ENCODE measurements around the gene WDR86. TPM values are rescaled to one million over a fixed set of nuclear protein-coding genes. Genes with fewer than 3 reads are reported as not detected.

The WDR86 gene
- total RNA-seq, 1 experiment from 2014 or later, result 7.7 TPM

- intact Hi-C loops (cut with micrococcal nuclease; ENCODE audit: unreplicated experiment), result loop anchor here (5.0 kb wide), 1 partner anchor 311 kb away; no protein-coding TSS in a partner anchor
- Histone ChIP-seq H3K9me3 (ENCODE audit: insufficient read depth, low read depth) (no peaks in the 10 kb centered on the region), H3K36me3 (ENCODE audit: low read depth) (no peaks in the 10 kb centered on the region), H3F3A (ENCODE audit: insufficient read depth, low read depth) (no peaks in the 10 kb centered on the region), H3K79me2 (ENCODE audit: low read depth) (no peaks in the 10 kb centered on the region), H3K27ac (no peak overlapping the region), H3K4me1 (replicated peaks; ENCODE audit: insufficient read depth) (no peaks in the 10 kb centered on the region), H3K4me2 (no peak overlapping the region), H4K20me1 (ENCODE audit: insufficient read depth) (no peaks in the 10 kb centered on the region), H2AFZ (no peak overlapping the region), H3K27me3 (ENCODE audit: insufficient read depth, low read depth) (no peaks in the 10 kb centered on the region), H3K4me3 (no peak overlapping the region), H3K9me2 (ENCODE audit: insufficient read depth) (no peaks in the 10 kb centered on the region)
- no peak for DNase-seq
- CTCF ChIA-PET, result no interaction called here
- BruUV-seq (replicated peaks), result no TSS peak
- TF ChIP-seq EZH2 (IDR thresholded peaks at IDR 0.05; ENCODE audit: low read depth) (no peak), CTCF (conservative IDR thresholded peaks at IDR 0.05) (no peak)
- POLR2A ChIA-PET (ENCODE audit: unreplicated experiment), result no interaction called here
Observed at GRCh38 chr7:151446412-151446811, 36.6 kb upstream of the WDR86 start.

DNA sequence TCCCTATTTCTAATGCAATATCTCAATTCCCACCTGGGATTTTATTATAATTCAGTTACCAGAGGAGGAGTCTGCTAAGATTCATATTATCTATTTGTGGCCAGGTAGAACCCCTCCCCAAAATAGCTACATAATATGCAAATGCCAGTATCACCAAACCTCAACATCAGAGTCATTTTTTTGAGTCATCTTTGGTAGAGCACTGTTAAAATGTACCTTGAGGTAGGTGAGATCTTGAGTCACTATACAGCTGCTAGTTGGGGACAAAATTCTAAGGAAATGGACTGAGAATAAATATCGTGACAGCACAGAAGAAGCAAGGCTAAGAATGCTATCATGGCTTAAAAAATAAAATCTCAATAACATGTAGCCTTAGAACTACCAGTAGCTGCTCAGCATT is 34.8 kb upstream of the WDR86 start:
- Histone ChIP-seq H3K36me3 (ENCODE audit: low read depth) (no peaks in the 10 kb centered on the region), H3K9me2 (ENCODE audit: insufficient read depth) (no peaks in the 10 kb centered on the region), H4K20me1 (ENCODE audit: insufficient read depth) (no peaks in the 10 kb centered on the region), H2AFZ (no peak overlapping the region), H3K79me2 (ENCODE audit: low read depth) (no peaks in the 10 kb centered on the region), H3K9me3 (ENCODE audit: insufficient read depth, low read depth) (no peaks in the 10 kb centered on the region), H3K27me3 (ENCODE audit: insufficient read depth, low read depth) (0 out of 2 replicates have a peak, but pooled peaks cover 1% of the 10 kb centered on the region), H3K4me3 (no peak overlapping the region), H3F3A (ENCODE audit: insufficient read depth, low read depth) (no peaks in the 10 kb centered on the region), H3K4me1 (replicated peaks; ENCODE audit: insufficient read depth) (no peaks in the 10 kb centered on the region), H3K4me2 (no peak overlapping the region), H3K27ac (no peak overlapping the region)
- intact Hi-C loops (cut with micrococcal nuclease; ENCODE audit: unreplicated experiment), result loop anchor here (5.0 kb wide), 1 partner anchor 313 kb away; no protein-coding TSS in a partner anchor
- POLR2A ChIA-PET (ENCODE audit: unreplicated experiment), result no interaction called here
- CTCF ChIA-PET, result no interaction called here
- TF ChIP-seq CTCF (conservative IDR thresholded peaks at IDR 0.05) (no peak), EZH2 (IDR thresholded peaks at IDR 0.05; ENCODE audit: low read depth) (no peak)
- no TSS peak for BruUV-seq (replicated peaks)
- no peak for DNase-seq

- ChIA-PET POLR2A (ENCODE audit: unreplicated experiment) (interaction anchor here (0.7 kb wide), 1 partner anchor 128 kb away, joined by 6 read pairs; no protein-coding TSS in a partner anchor), CTCF (interaction anchor here (0.6 kb wide), 3 partner anchors 7 to 33 kb away, joined by 3 to 9 read pairs (median 4); no protein-coding TSS in a partner anchor)
- no peaks in the 10 kb centered on the region for H3K79me2 ChIP-seq (ENCODE audit: low read depth)
- H3K4me1 ChIP-seq (replicated peaks; ENCODE audit: insufficient read depth), result no peaks in the 10 kb centered on the region
- no peaks in the 10 kb centered on the region for H3K9me2 ChIP-seq (ENCODE audit: insufficient read depth)
- no peak for TF ChIP-seq CTCF (conservative IDR thresholded peaks at IDR 0.05)
- TF ChIP-seq EZH2 (IDR thresholded peaks at IDR 0.05; ENCODE audit: low read depth), result no peak
- no TSS peak for BruUV-seq (replicated peaks)
- no peak overlapping the region for H2AFZ ChIP-seq
- no peak overlapping the region for H3K4me3 ChIP-seq
- intact Hi-C loops (cut with micrococcal nuclease; ENCODE audit: unreplicated experiment), result no loop called here
- H3K4me2 ChIP-seq, result no peak overlapping the region
- peaks cover 10% of the 10 kb centered on the region; the same call in 1 of the 2 replicates for H3K27me3 ChIP-seq (ENCODE audit: insufficient read depth, low read depth)
- no peaks in the 10 kb centered on the region for H3F3A ChIP-seq (ENCODE audit: insufficient read depth, low read depth)
- H4K20me1 ChIP-seq (ENCODE audit: insufficient read depth), result no peaks in the 10 kb centered on the region
- no peaks in the 10 kb centered on the region for H3K36me3 ChIP-seq (ENCODE audit: low read depth)
- H3K27ac ChIP-seq, result no peak overlapping the region
- H3K9me3 ChIP-seq (ENCODE audit: insufficient read depth, low read depth), result no peaks in the 10 kb centered on the region
- DNase-seq, result no peak
Observed at GRCh38 chr7:151442776-151443496, 33.1 kb upstream of the WDR86 start.
